OCI-LY3 (cell line): ENCODE measurements around the gene HNF1B.

Experiments
- H2AFZ ChIP-seq: fragments of 200-600, 300-600 bp; shearing (Covaris generic); 2 replicates; pipeline ENCODE4 v1.6.0; 2014; ENCODE audit warnings: antibody characterized with exemption, low read depth, low read length
- H3K27ac ChIP-seq: fragments of 200-600, 300-600 bp; sonication (generic); 2 replicates; pipeline ENCODE4 v1.5.1; 2014; ENCODE audit warnings: mild to moderate bottlenecking, low read length, moderate library complexity, mixed read lengths
- H3K27me3 ChIP-seq: fragments of 200-600, 300-600 bp; sonication (generic); 2 replicates; pipeline ENCODE4 v1.6.1; 2014; ENCODE audit warnings: low read depth, low read length, mixed read lengths
- H3K36me3 ChIP-seq: fragments of 200-600, 300-600 bp; sonication (generic); replicated peaks from 2 replicates; pipeline ENCODE3; 2014; ENCODE audit warnings: low read depth, low read length, mixed read lengths
- H3K4me1 ChIP-seq: fragments of 300-600, 200-600 bp; sonication (generic); 2 replicates; pipeline ENCODE4 v1.6.1; 2014; ENCODE audit warnings: low read length, mixed read lengths
- H3K4me2 ChIP-seq: fragments of 200-600, 300-600 bp; sonication (generic); 2 replicates; pipeline ENCODE4 v1.6.1; 2014; ENCODE audit warnings: low read length, mixed read lengths
- H3K4me3 ChIP-seq: fragments of 300-600, 200-600 bp; sonication (generic); 2 replicates; pipeline ENCODE4 v1.5.1; 2014; ENCODE audit warnings: antibody characterized with exemption, mild to moderate bottlenecking, low read length, moderate library complexity
- H3K79me2 ChIP-seq: fragments of 300-600, 200-600 bp; shearing (Covaris generic); 2 replicates; pipeline ENCODE4 v1.6.1; 2014; ENCODE audit warnings: mild to moderate bottlenecking, low read length, mixed read lengths
- H3K9ac ChIP-seq: fragments of 300-600, 200-600 bp; shearing (Covaris generic); 2 replicates; pipeline ENCODE4 v1.6.0; 2014; ENCODE audit warnings: mild to moderate bottlenecking, low read length, moderate library complexity
- H3K9me3 ChIP-seq: fragments of 200-600, 300-600 bp; shearing (Covaris generic); 2 replicates; pipeline ENCODE4 v1.6.1; 2014; ENCODE audit warnings: low read length, mixed read lengths; ENCODE audit not compliant: insufficient read depth
- H4K20me1 ChIP-seq: fragments of 200-600, 300-600 bp; sonication (generic); 2 replicates; pipeline ENCODE4 v1.6.1; 2016; ENCODE audit warnings: low read length, mixed read lengths; ENCODE audit not compliant: insufficient read depth
- EZH2phosphoT487 ChIP-seq: fragments of 200-600 bp; shearing (Covaris generic); IDR thresholded peaks from 2 replicates; pipeline ENCODE4 v1.6.1; 2018; ENCODE audit warnings: antibody characterized with exemption, mixed run types, low read depth
- TF ChIP-seq, protein P1 (sequence below): fragments of 200-600, 300-600 bp; sonication (generic); IDR thresholded peaks from 2 replicates; pipeline ENCODE4 v1.5.1; 2014; ENCODE audit warnings: antibody characterized with exemption, low read length, low read depth

The HNF1B gene

GRCh38 chr17:37706446-37706845 lies 38.4 kb downstream of the HNF1B start:
- peaks cover 6% of the 10 kb centered on the region for H3K4me1 ChIP-seq
- H3K4me2 ChIP-seq: no peak overlapping the region

GRCh38 chr17:37702598-37702997 lies 42.3 kb downstream of the HNF1B start:
- H3K4me2 ChIP-seq: no peak overlapping the region
- no peak overlapping the region for H3K4me3 ChIP-seq
- peaks cover 4% of the 10 kb centered on the region; the same call in 1 of the 2 replicates for H4K20me1 ChIP-seq
- H2AFZ ChIP-seq: no peak overlapping the region
- H3K27me3 ChIP-seq: no peaks in the 10 kb centered on the region
- H3K36me3 ChIP-seq: peaks cover 78% of the 10 kb centered on the region
- TF ChIP-seq EZH2phosphoT487: no peak
- TF ChIP-seq, protein P1, sequence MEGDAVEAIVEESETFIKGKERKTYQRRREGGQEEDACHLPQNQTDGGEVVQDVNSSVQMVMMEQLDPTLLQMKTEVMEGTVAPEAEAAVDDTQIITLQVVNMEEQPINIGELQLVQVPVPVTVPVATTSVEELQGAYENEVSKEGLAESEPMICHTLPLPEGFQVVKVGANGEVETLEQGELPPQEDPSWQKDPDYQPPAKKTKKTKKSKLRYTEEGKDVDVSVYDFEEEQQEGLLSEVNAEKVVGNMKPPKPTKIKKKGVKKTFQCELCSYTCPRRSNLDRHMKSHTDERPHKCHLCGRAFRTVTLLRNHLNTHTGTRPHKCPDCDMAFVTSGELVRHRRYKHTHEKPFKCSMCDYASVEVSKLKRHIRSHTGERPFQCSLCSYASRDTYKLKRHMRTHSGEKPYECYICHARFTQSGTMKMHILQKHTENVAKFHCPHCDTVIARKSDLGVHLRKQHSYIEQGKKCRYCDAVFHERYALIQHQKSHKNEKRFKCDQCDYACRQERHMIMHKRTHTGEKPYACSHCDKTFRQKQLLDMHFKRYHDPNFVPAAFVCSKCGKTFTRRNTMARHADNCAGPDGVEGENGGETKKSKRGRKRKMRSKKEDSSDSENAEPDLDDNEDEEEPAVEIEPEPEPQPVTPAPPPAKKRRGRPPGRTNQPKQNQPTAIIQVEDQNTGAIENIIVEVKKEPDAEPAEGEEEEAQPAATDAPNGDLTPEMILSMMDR: no peak
- H3K4me1 ChIP-seq: peaks cover 6% of the 10 kb centered on the region
- H3K79me2 ChIP-seq: no peaks in the 10 kb centered on the region
- no peak overlapping the region for H3K9ac ChIP-seq
- no peak overlapping the region for H3K27ac ChIP-seq
- no peaks in the 10 kb centered on the region for H3K9me3 ChIP-seq

More at GRCh38 chr17:37706446-37706845, 38.4 kb downstream of the HNF1B start:
- peaks cover 8% of the 10 kb centered on the region; the same call in 1 of the 2 replicates for H4K20me1 ChIP-seq
- no peak for TF ChIP-seq EZH2phosphoT487
- TF ChIP-seq, protein P1: no peak
- H3K27ac ChIP-seq: no peak overlapping the region
- peaks cover 72% of the 10 kb centered on the region for H3K36me3 ChIP-seq
- H3K27me3 ChIP-seq: no peaks in the 10 kb centered on the region
- no peaks in the 10 kb centered on the region for H3K79me2 ChIP-seq
- H3K9ac ChIP-seq: no peak overlapping the region
- H3K9me3 ChIP-seq: no peaks in the 10 kb centered on the region
- H3K4me3 ChIP-seq: no peak overlapping the region
- no peak overlapping the region for H2AFZ ChIP-seq

DNA sequence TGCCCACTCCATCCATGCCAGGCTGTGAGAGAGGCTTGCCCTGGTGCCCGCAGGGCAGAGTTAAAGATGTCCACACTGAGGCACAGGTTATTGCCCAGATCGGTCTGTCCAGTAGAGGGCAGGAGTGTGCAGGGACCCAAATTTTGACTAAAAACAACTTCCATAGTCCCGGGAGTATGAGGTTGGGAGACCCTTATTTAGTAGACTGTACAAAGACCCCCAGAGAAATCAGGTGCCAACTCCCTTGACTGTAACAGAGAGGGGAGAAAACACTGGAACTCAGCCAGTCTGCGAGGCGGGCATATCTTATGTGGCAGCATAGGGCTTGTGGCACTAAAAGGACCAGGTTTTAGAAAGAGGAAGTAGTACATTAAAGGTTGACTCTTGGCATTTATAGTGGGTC lies 43.4 kb downstream of the HNF1B start:
- Histone ChIP-seq H3K4me2 (peak overlapping the region; percentile 31; the same call in 1 of the 2 replicates), H3K4me1 (peaks cover 6% of the 10 kb centered on the region), H3K4me3 (no peak overlapping the region), H3K27ac (no peak overlapping the region), H2AFZ (no peak overlapping the region), H4K20me1 (peaks cover 4% of the 10 kb centered on the region; the same call in 1 of the 2 replicates), H3K9me3 (no peaks in the 10 kb centered on the region), H3K79me2 (no peaks in the 10 kb centered on the region), H3K27me3 (no peaks in the 10 kb centered on the region), H3K9ac (no peak overlapping the region), H3K36me3 (peaks cover 88% of the 10 kb centered on the region)
- no peak for TF ChIP-seq EZH2phosphoT487
- TF ChIP-seq, protein P1: peak; percentile 89

- Histone ChIP-seq H3K27me3 (no peaks in the 10 kb centered on the region), H2AFZ (no peak overlapping the region), H3K4me2 (no peak overlapping the region), H3K4me1 (peaks cover 6% of the 10 kb centered on the region), H3K9me3 (no peaks in the 10 kb centered on the region), H3K79me2 (no peaks in the 10 kb centered on the region), H4K20me1 (peaks cover 4% of the 10 kb centered on the region; the same call in 1 of the 2 replicates), H3K4me3 (no peak overlapping the region), H3K9ac (no peak overlapping the region), H3K36me3 (peaks cover 87% of the 10 kb centered on the region), H3K27ac (no peak overlapping the region)
- TF ChIP-seq, protein P1: no peak
- no peak for TF ChIP-seq EZH2phosphoT487
These were observed 44.0 kb downstream of the HNF1B start for GRCh38 chr17:37700881-37701280.
